K562 (cell line): ENCODE measurements around the gene POU1F1. TPM values are rescaled to one million over a fixed set of nuclear protein-coding genes. Genes with fewer than 3 reads are reported as not detected.

Source experiments
- ATAC-seq: fragments of 200-7000 bp; cut with Tn5 transposase; 3 replicates; pipeline ENCODE4 v1.9.1; 2020; ENCODE audit warnings: moderate library complexity
- BruUV-seq: library from RNA; stranded (reverse); fragments of 400-500 nt; replicated peaks from 2 replicates; lab custom pipeline; 2021; lab: Mats Ljungman, UMichigan
- CTCF ChIA-PET: fragments of 300-600 bp; formaldehyde crosslinking; extraction: SDS; loops from one replicate; lab custom pipeline; 2021; ENCODE audit warnings: low intra/inter-chr PET ratio; lab: Yijun Ruan, JAX
- POLR2A ChIA-PET: fragments of 300-600, 350-650 bp; sonication (Branson Sonifier 250); formaldehyde crosslinking; extraction: SDS; loops from one replicate; lab custom pipeline; 2021; ENCODE audit warnings: antibody characterized with exemption, inconsistent platforms; lab: Yijun Ruan, JAX
- DNase-seq, 4 experiments: peaks; one replicate each; pipeline versions ENCODE4 v3.0.0 to v3.0.0-alpha.2; 2011 to 2018; ENCODE audit warnings: low spot score in 3 of 4, mixed read lengths in 3 of 4; ENCODE audit errors: extremely low read depth in 1 of 4
- FAIRE-seq: peaks from 2 replicates; lab custom pipeline; 2011; peaks lifted over from hg19 to GRCh38; lab: Jason Lieb, UNC
- H2AFZ ChIP-seq: 2 replicates; pipeline ENCODE4 v1.6.0; 2011; ENCODE audit warnings: low read depth, low read length, control low read depth, inconsistent platforms
- H3K27ac ChIP-seq: fragments of 200-600 bp; 3 replicates; pipeline ENCODE4 v1.8.0; 2011; ENCODE audit warnings: low read depth, mild to moderate bottlenecking, control low read depth, inconsistent platforms, low read length, moderate library complexity, mixed read lengths; ENCODE audit errors: extremely low read depth
- H3K27me3 ChIP-seq, 2 experiments: fragments of 300-600 bp in 1 of 2; 2 replicates in 1 of 2; 3 replicates in 1 of 2; pipeline versions ENCODE4 v1.6.0 to v1.8.0; 2011; ENCODE audit warnings: inconsistent platforms in 2 of 2, low read length in 2 of 2, mild to moderate bottlenecking in 1 of 2, mixed read lengths in 1 of 2, moderate library complexity in 1 of 2; ENCODE audit not compliant: control insufficient read depth in 2 of 2, insufficient read depth in 2 of 2
- H3K36me3 ChIP-seq: fragments of 300-600 bp; 3 replicates; pipeline ENCODE4 v1.8.0; 2011; ENCODE audit warnings: mild to moderate bottlenecking, low read length, inconsistent platforms; ENCODE audit not compliant: control insufficient read depth, insufficient read depth
- H3K4me1 ChIP-seq, 2 experiments: fragments of 200-600 bp in 1 of 2; replicated peaks in 1 of 2; 2 replicates in 1 of 2; 3 replicates in 1 of 2; pipeline versions ENCODE4 v1.5.1 to v1.8.0; 2011; ENCODE audit warnings: inconsistent platforms in 2 of 2, low read length in 2 of 2, mild to moderate bottlenecking in 1 of 2, mixed read lengths in 1 of 2, moderate library complexity in 1 of 2; ENCODE audit not compliant: control insufficient read depth in 2 of 2, insufficient read depth in 2 of 2
- H3K4me2 ChIP-seq: 2 replicates; pipeline ENCODE4 v1.6.1; 2011; ENCODE audit warnings: low read length, control low read depth, inconsistent platforms, mixed read lengths; ENCODE audit not compliant: insufficient read depth
- H3K4me3 ChIP-seq: fragments of 200-600 bp; sonication (generic), shearing (Covaris generic); 2 replicates; pipeline ENCODE4 v1.5.1; 2016; ENCODE audit warnings: control low read depth, inconsistent platforms
- H3K79me2 ChIP-seq: fragments of 200-600 bp; 3 replicates; pipeline ENCODE4 v1.8.0; 2011; ENCODE audit warnings: low read length, inconsistent platforms; ENCODE audit not compliant: control insufficient read depth, insufficient read depth
- H3K9ac ChIP-seq, 2 experiments: 2 replicates each; pipeline versions ENCODE4 v1.6.0 to v1.6.1; 2011; ENCODE audit warnings: low read depth in 2 of 2, low read length in 2 of 2, control low read depth in 1 of 2, inconsistent platforms in 1 of 2, mild to moderate bottlenecking in 1 of 2, mixed read lengths in 1 of 2; ENCODE audit not compliant: insufficient read depth in 1 of 2
- H3K9me1 ChIP-seq: one replicate; pipeline ENCODE4 v1.6.0; 2011; ENCODE audit warnings: inconsistent platforms, mild to moderate bottlenecking, low read length, moderate library complexity; ENCODE audit not compliant: control insufficient read depth, insufficient read depth
- H3K9me3 ChIP-seq: replicated peaks from 2 replicates; pipeline ENCODE4 v1.5.1; 2011; ENCODE audit warnings: low read depth, low read length, inconsistent platforms; ENCODE audit not compliant: control insufficient read depth, insufficient read depth
- H4K20me1 ChIP-seq: replicated peaks from 2 replicates; pipeline ENCODE4 v1.6.1; 2011; ENCODE audit warnings: low read length, inconsistent platforms, mixed read lengths; ENCODE audit not compliant: control insufficient read depth, insufficient read depth
- BCOR ChIP-seq: fragments of 450-650 bp; IDR thresholded peaks from 2 replicates; pipeline ENCODE4 v1.6.1; 2016
- BRCA1 ChIP-seq, 2 experiments: fragments of 450-650 bp in 1 of 2; sonication (generic) in 1 of 2; formaldehyde crosslinking in 1 of 2; IDR thresholded peaks; 2 replicates each; pipeline versions ENCODE4 v1.5.0 to v1.6.1; 2017 to 2020; ENCODE audit warnings: mild to moderate bottlenecking in 1 of 2, missing genetic modification reagents in 1 of 2
- DEAF1 ChIP-seq: fragments of 450-650 bp; formaldehyde crosslinking; IDR thresholded peaks from 2 replicates; pipeline ENCODE4 v1.4.0; 2020; ENCODE audit warnings: mild to moderate bottlenecking, moderate library complexity
- ELF4 ChIP-seq: fragments of 450-650 bp; formaldehyde crosslinking; IDR thresholded peaks from 2 replicates; pipeline ENCODE4 v1.4.0; 2022; ENCODE audit warnings: missing genetic modification characterization
- ERF ChIP-seq: fragments of 450-650 bp; formaldehyde crosslinking; IDR thresholded peaks from 2 replicates; pipeline ENCODE4 v1.4.0; 2020; ENCODE audit warnings: mild to moderate bottlenecking, mixed read lengths
- HNRNPH1 ChIP-seq: fragments of 200-400 bp; formaldehyde crosslinking; optimal IDR thresholded peaks from 2 replicates; pipeline ENCODE3; 2017; ENCODE audit warnings: low read depth, mild to moderate bottlenecking, low read length, moderate library complexity
- SPI1 ChIP-seq: IDR thresholded peaks from 2 replicates; pipeline ENCODE4 v1.6.1; 2011; ENCODE audit warnings: low read depth, low read length, control low read depth, borderline replicate concordance
- STAG1 ChIP-seq: sonication (generic); formaldehyde crosslinking; IDR thresholded peaks from 2 replicates; pipeline ENCODE4 v1.5.0; 2020; ENCODE audit warnings: missing genetic modification reagents, borderline replicate concordance
- TAF1 ChIP-seq: IDR thresholded peaks from 2 replicates; pipeline ENCODE4 v1.6.1; 2011; ENCODE audit warnings: mild to moderate bottlenecking, low read length, moderate library complexity; ENCODE audit not compliant: insufficient read depth, control insufficient read depth, severe bottlenecking; ENCODE audit errors: extremely low read depth
- ZC3H11A ChIP-seq: IDR thresholded peaks from 2 replicates; pipeline ENCODE4 v1.6.1; 2012; ENCODE audit warnings: low read depth, low read length, improper control_type of control experiment
- ZNF165 ChIP-seq: fragments of 250-450 bp; sonication (Bioruptor Pico); IDR thresholded peaks from 2 replicates; pipeline ENCODE4 v1.4.0; 2020; ENCODE audit warnings: borderline replicate concordance
- ZNF717 ChIP-seq: fragments of 250-450 bp; sonication (Bioruptor Pico); IDR thresholded peaks from 2 replicates; pipeline ENCODE4 v1.5.0; 2021
- ZZZ3 ChIP-seq: fragments of 450-650 bp; IDR thresholded peaks from 2 replicates; pipeline ENCODE4 v1.6.1; 2016; ENCODE audit warnings: antibody characterized with exemption, mild to moderate bottlenecking, moderate library complexity
- in situ Hi-C: fragments of 300-500 bp; cut with MboI; formaldehyde crosslinking; loops from 4 replicates; pipeline ENCODE4 v1.15.0; 2018; ENCODE audit warnings: inconsistent platforms, mixed read lengths
- intact Hi-C: fragments of 100-400 bp; cut with micrococcal nuclease; formaldehyde crosslinking; loops from 2 replicates; pipeline ENCODE4 v1.14.2; 2022
- polyA plus RNA-seq, 8 experiments: library from polyadenylated mRNA; depleted of rRNA in 4 of 8; stranded (reverse) in 5 of 8; unstranded in 3 of 8; fragments of >200 nt; fragmentation: Nextera tagmentation in 2 of 8; fragmentation: Illumina TruSeq in 1 of 8; extraction: Ambion mirVana in 2 of 8; extraction: Trizol in 1 of 8; gene quantifications; 2 replicates each; pipeline versions ENCODE4 v1.2.1 to v1.2.3, GENCODE V29; 2011 to 2014; ENCODE audit warnings: inconsistent platforms in 1 of 8, missing spikeins in 1 of 8
- total RNA-seq, 7 experiments: library from RNA; depleted of rRNA in 6 of 7; stranded (reverse); fragments of >200 nt in 6 of 7; fragmentation: Illumina TruSeq in 2 of 7; extraction: Trizol in 2 of 7; gene quantifications; 2 replicates each; pipeline versions ENCODE4 v1.2.1 to v1.2.3, GENCODE V29; 2011 to 2021; ENCODE audit warnings: low replicate concordance in 1 of 7
- TF ChIP-seq, protein P1 (sequence below): fragments of 450-650 bp; conservative IDR thresholded peaks from 2 replicates; pipeline ENCODE4 v1.6.1; 2016; ENCODE audit warnings: missing genetic modification characterization, low read depth, mild to moderate bottlenecking, control low read depth, missing compliant biosample characterization
- TF ChIP-seq, protein P2 (sequence below): fragments of 450-650 bp; formaldehyde crosslinking; IDR thresholded peaks from 2 replicates; pipeline ENCODE4 v1.4.0; 2022; ENCODE audit warnings: mild to moderate bottlenecking, moderate library complexity
- TF ChIP-seq, protein P3 (sequence below), 2 experiments: IDR thresholded peaks; 2 replicates each; pipeline ENCODE4 v1.6.1; 2011; ENCODE audit warnings: borderline replicate concordance in 1 of 2, control low read depth in 1 of 2, low read depth in 1 of 2, low read length in 1 of 2, mild to moderate bottlenecking in 1 of 2, mixed read lengths in 1 of 2, moderate library complexity in 1 of 2; ENCODE audit not compliant: insufficient read depth in 1 of 2, insufficient read length in 1 of 2, poor library complexity in 1 of 2, severe bottlenecking in 1 of 2; ENCODE audit errors: extremely low read depth in 1 of 2

The POU1F1 gene
- total and polyA plus RNA-seq, 9 of the 15 experiments (the other 6 are each of a cell fraction or from before 2014, with no cell fraction given) = not detected

- H3K9me1 ChIP-seq = no peaks in the 10 kb centered on the region
- H3K4me1 ChIP-seq = no peaks in the 10 kb centered on the region
- no peaks in the 10 kb centered on the region for H3K9me3 ChIP-seq
- H3K4me2 ChIP-seq = no peak overlapping the region
- ATAC-seq (no peak), FAIRE-seq (no peak), DNase-seq (no peak)
- no peak overlapping the region for H2AFZ ChIP-seq
- TF ChIP-seq TAF1 (no peak), ZC3H11A (no peak), BRCA1 (IDR thresholded peaks at IDR 0.05) (no peak), BRCA1 (CRISPR knock-in tag; IDR thresholded peaks at IDR 0.05) (no peak), ZNF717 (CRISPR knock-in tag) (no peak), ELF4 (CRISPR knock-in tag) (no peak), BCOR (no peak), ERF (CRISPR knock-in tag) (no peak), ZNF165 (CRISPR knock-in tag) (no peak), DEAF1 (no peak), SPI1 (no peak), ZZZ3 (no peak), STAG1 (no peak), HNRNPH1 (no peak)
- TF ChIP-seq, protein P1, sequence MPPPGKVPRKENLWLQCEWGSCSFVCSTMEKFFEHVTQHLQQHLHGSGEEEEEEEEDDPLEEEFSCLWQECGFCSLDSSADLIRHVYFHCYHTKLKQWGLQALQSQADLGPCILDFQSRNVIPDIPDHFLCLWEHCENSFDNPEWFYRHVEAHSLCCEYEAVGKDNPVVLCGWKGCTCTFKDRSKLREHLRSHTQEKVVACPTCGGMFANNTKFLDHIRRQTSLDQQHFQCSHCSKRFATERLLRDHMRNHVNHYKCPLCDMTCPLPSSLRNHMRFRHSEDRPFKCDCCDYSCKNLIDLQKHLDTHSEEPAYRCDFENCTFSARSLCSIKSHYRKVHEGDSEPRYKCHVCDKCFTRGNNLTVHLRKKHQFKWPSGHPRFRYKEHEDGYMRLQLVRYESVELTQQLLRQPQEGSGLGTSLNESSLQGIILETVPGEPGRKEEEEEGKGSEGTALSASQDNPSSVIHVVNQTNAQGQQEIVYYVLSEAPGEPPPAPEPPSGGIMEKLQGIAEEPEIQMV (tag) = no peak
- TF ChIP-seq, protein P2, sequence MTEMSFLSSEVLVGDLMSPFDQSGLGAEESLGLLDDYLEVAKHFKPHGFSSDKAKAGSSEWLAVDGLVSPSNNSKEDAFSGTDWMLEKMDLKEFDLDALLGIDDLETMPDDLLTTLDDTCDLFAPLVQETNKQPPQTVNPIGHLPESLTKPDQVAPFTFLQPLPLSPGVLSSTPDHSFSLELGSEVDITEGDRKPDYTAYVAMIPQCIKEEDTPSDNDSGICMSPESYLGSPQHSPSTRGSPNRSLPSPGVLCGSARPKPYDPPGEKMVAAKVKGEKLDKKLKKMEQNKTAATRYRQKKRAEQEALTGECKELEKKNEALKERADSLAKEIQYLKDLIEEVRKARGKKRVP = no peak
- TF ChIP-seq, protein P3, sequence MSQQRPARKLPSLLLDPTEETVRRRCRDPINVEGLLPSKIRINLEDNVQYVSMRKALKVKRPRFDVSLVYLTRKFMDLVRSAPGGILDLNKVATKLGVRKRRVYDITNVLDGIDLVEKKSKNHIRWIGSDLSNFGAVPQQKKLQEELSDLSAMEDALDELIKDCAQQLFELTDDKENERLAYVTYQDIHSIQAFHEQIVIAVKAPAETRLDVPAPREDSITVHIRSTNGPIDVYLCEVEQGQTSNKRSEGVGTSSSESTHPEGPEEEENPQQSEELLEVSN (IDR thresholded peaks at IDR 0.05; ENCODE audit: borderline replicate concordance in 1 of 2, extremely low read depth in 1 of 2, insufficient read depth in 1 of 2, insufficient read length in 1 of 2, low read depth in 1 of 2, low read length in 1 of 2, poor library complexity in 1 of 2, severe bottlenecking in 1 of 2) = no peak
- no peak overlapping the region for H3K9ac ChIP-seq
- no peak overlapping the region for H3K27ac ChIP-seq
- H3K4me3 ChIP-seq = no peak overlapping the region
- in situ Hi-C loops (no loop called here), intact Hi-C loops (no loop called here)
- H3K36me3 ChIP-seq = no peaks in the 10 kb centered on the region
- H3K27me3 ChIP-seq = no peaks in the 10 kb centered on the region
- POLR2A ChIA-PET = interaction anchor here (1.2 kb wide), 1 partner anchor 18 kb away, joined by 4 read pairs; no protein-coding TSS in a partner anchor
- H4K20me1 ChIP-seq = no peaks in the 10 kb centered on the region
- no peaks in the 10 kb centered on the region for H3K79me2 ChIP-seq
- BruUV-seq = no TSS peak
- CTCF ChIA-PET = interaction anchor here (0.6 kb wide), 1 partner anchor 49 kb away, joined by 4 read pairs; no protein-coding TSS in a partner anchor
Observed at GRCh38 chr3:87269723-87270122, 6.7 kb downstream of the POU1F1 start.
